Smooth muscle cell (in vitro differentiated cells): ENCODE data around the gene FBRS. TPM values are rescaled to one million over a fixed set of nuclear protein-coding genes. Genes with fewer than 3 reads are reported as not detected.
A peak's percentile ranks its signal among the peaks of the same experiment; 100 is the strongest.

Source experiments
- DNase-seq: peaks from one replicate; lab custom pipeline; 2025; ENCODE audit not compliant: unreplicated experiment; lab: John Stamatoyannopoulos, UW
- H2AFZ ChIP-seq: fragments of 200-600 bp; sonication (generic); 2 replicates; pipeline ENCODE4 v1.6.0; 2016; ENCODE audit warnings: antibody characterized with exemption, low read depth, mild to moderate bottlenecking
- H3F3A ChIP-seq: fragments of 200-600 bp; sonication (generic); 2 replicates; pipeline ENCODE4 v1.6.0; 2017; ENCODE audit warnings: antibody characterized with exemption, low read depth
- H3K27ac ChIP-seq: fragments of 200-600 bp; sonication (generic); 2 replicates; pipeline ENCODE4 v1.5.1; 2016; ENCODE audit warnings: low read depth, mild to moderate bottlenecking
- H3K27me3 ChIP-seq: fragments of 200-600 bp; sonication (generic); 2 replicates; pipeline ENCODE4 v1.6.1; 2016; ENCODE audit warnings: low read depth, mild to moderate bottlenecking
- H3K36me3 ChIP-seq: fragments of 200-600 bp; sonication (generic); 2 replicates; pipeline ENCODE4 v1.5.1; 2016; ENCODE audit warnings: low read depth
- H3K4me1 ChIP-seq: fragments of 200-600 bp; sonication (generic); 2 replicates; pipeline ENCODE4 v1.5.1; 2016; ENCODE audit warnings: low read depth
- H3K4me2 ChIP-seq: fragments of 200-600 bp; sonication (generic); 2 replicates; pipeline ENCODE4 v1.6.0; 2016; ENCODE audit warnings: mild to moderate bottlenecking
- H3K4me3 ChIP-seq: fragments of 200-600 bp; sonication (generic); 2 replicates; pipeline ENCODE4 v1.5.1; 2016; ENCODE audit warnings: mild to moderate bottlenecking
- H3K79me2 ChIP-seq: fragments of 200-600 bp; sonication (generic); 2 replicates; pipeline ENCODE4 v1.6.0; 2016; ENCODE audit warnings: low read depth, mild to moderate bottlenecking
- H3K9ac ChIP-seq: fragments of 200-600 bp; sonication (generic); 2 replicates; pipeline ENCODE4 v1.6.0; 2016; ENCODE audit warnings: low read depth
- H3K9me3 ChIP-seq: fragments of 200-600 bp; sonication (generic); replicated peaks from 2 replicates; pipeline ENCODE4 v1.5.1; 2016; ENCODE audit warnings: low read depth
- H4K20me1 ChIP-seq: fragments of 200-600 bp; sonication (generic); 2 replicates; pipeline ENCODE4 v1.6.0; 2016; ENCODE audit warnings: low read depth
- WGBS: methylation state at CpG from one replicate; pipeline ENCODE4 v1.1.7; 2016; ENCODE audit warnings: low lambda C conversion rate; 5-methylcytosine and 5-hydroxymethylcytosine counted together
- polyA plus RNA-seq: library from polyadenylated mRNA; unstranded; fragments of >200 nt; fragmentation: Nextera tagmentation; extraction: Ambion mirVana; gene quantifications from 2 replicates; pipeline ENCODE4 v1.2.1, GENCODE V29; 2016
- total RNA-seq: library from RNA; depleted of rRNA; stranded (reverse); fragments of >200 nt; gene quantifications from 2 replicates; pipeline ENCODE4 v1.2.3, GENCODE V29; 2014
- TF ChIP-seq, protein P1 (sequence below): fragments of 200-600 bp; sonication (generic); IDR thresholded peaks from 2 replicates; pipeline ENCODE4 v1.5.1; 2017; ENCODE audit warnings: borderline replicate concordance, mild to moderate bottlenecking, antibody characterized with exemption; ENCODE audit not compliant: insufficient read depth, poor library complexity, severe bottlenecking

Gene FBRS
- total RNA-seq (18.3 and 22.3 TPM in 2 replicates), polyA plus RNA-seq (21.9 and 25.0 TPM in 2 replicates)

DNA sequence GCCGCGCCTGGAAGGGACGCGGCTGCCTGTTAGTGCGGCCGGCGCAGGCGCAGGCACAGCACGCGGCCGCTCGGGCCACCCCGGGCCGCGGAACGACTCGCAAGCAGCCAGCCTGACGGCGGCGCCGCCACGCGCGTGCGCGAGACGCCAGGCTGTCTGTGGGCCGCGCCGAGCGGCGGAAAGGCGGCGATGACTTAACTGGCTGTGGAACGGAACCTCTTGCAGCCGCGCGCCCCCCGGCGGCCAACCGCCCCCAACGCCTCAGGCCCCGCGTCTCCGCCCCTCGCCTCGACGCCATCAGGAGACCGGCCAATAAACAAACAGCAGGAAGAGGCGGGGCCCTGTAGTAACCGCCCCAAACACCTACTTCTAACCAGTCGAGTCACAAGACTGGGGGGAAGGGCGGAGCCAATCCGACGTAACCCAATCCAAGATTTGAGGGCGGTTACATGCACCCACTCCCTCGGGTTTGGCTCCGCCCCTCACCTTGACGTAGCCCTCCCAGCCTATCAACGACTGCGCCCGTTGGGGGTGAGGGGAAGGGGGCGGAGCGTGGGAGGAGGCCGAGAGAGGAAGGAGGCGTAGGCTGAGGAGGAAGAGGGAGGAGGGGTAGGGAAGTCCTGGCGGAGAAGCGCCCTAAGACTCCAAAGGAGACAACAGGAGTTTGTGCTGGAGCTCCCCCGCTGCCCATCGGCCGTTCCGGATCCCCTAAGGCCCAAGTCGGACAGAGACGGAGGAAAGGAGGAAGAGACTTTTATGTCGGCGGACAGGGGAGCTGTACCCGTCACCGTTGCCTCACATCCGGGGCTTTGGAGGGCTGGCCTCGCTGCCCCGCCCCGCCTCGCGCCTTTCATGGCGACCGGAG is at the start of gene FBRS:
FBRS (plus strand) TSS at position 566 of the 865 bp plus-strand sequence. CDS start 1,088 bp downstream, outside the sequence.
- TF ChIP-seq, protein P1, sequence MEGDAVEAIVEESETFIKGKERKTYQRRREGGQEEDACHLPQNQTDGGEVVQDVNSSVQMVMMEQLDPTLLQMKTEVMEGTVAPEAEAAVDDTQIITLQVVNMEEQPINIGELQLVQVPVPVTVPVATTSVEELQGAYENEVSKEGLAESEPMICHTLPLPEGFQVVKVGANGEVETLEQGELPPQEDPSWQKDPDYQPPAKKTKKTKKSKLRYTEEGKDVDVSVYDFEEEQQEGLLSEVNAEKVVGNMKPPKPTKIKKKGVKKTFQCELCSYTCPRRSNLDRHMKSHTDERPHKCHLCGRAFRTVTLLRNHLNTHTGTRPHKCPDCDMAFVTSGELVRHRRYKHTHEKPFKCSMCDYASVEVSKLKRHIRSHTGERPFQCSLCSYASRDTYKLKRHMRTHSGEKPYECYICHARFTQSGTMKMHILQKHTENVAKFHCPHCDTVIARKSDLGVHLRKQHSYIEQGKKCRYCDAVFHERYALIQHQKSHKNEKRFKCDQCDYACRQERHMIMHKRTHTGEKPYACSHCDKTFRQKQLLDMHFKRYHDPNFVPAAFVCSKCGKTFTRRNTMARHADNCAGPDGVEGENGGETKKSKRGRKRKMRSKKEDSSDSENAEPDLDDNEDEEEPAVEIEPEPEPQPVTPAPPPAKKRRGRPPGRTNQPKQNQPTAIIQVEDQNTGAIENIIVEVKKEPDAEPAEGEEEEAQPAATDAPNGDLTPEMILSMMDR = peak; percentile 71
- WGBS = 1% methylated on average over 86 of the region's 86 CpGs
- Histone ChIP-seq H3F3A (peaks cover 19% of the 10 kb centered on the region), H3K27ac (peak within 1 kb of the TSS; percentile 95), H2AFZ (peak within 1 kb of the TSS; percentile 65), H3K4me1 (peaks cover 13% of the 10 kb centered on the region), H3K79me2 (peaks cover 36% of the 10 kb centered on the region), H3K4me3 (peak within 1 kb of the TSS; percentile 82), H3K4me2 (peak within 1 kb of the TSS; percentile 99), H3K27me3 (no peaks in the 10 kb centered on the region), H3K36me3 (peaks cover 3% of the 10 kb centered on the region), H3K9me3 (no peaks in the 10 kb centered on the region), H3K9ac (peak within 1 kb of the TSS; percentile 97), H4K20me1 (peaks cover 35% of the 10 kb centered on the region)
- peak; percentile 99 for DNase-seq

DNA sequence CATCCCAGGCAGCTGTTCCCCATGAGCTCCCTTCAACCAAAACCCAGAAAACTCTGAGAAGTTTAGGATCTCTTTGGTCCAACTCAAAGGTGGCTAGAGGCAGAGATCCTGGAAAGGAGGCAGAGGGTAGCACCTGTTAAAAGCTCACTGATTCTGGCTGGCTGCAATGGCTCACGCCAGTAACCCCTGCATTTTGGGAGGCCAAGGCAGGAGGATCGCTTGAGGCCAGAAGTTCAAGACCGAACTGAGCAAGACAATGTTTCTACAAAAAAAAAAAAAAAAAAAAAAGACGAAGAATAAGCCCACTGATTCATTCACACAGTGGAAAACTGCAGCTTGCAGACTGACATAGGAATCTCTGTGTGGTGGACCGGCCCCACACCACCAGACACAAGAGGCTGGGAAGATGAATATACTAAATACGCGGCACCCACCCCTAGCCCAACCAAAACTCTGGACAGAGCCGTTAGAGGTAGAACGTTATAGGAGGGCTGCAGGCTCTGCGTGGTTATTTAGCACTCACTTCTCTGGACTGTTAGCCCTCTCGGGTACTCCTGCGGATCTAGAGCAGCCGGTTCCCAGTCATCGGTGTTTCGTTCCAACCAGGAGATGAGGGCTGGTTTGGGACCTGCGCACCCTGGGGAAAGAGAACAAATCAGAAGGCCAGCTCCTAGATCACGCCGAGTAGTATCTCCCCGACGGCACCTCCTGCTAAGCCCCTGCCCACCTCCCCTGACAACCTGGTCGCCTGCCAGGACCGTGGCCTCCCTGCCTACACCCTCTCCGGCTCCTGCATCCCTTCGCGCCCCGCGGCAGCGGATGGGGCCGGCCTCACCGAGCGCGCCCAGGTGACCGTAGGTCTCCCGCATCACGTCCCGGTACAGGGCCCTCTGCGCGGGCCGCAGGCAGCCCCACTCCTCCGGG is 49.0 kb upstream of the FBRS start:
- Histone ChIP-seq H3K4me1 (no peaks in the 10 kb centered on the region), H3K9ac (peak overlapping the region; percentile 84), H2AFZ (peak overlapping the region; percentile 83), H4K20me1 (no peaks in the 10 kb centered on the region), H3K79me2 (peaks cover 26% of the 10 kb centered on the region), H3F3A (no peaks in the 10 kb centered on the region), H3K27me3 (no peaks in the 10 kb centered on the region), H3K4me3 (peak overlapping the region; percentile 66), H3K36me3 (no peaks in the 10 kb centered on the region), H3K4me2 (peak overlapping the region; percentile 88), H3K27ac (peak overlapping the region; percentile 53), H3K9me3 (no peaks in the 10 kb centered on the region)
- WGBS = 14% methylated on average over 37 of the region's 40 CpGs
- TF ChIP-seq, protein P1 = no peak
- DNase-seq = no peak

DNA sequence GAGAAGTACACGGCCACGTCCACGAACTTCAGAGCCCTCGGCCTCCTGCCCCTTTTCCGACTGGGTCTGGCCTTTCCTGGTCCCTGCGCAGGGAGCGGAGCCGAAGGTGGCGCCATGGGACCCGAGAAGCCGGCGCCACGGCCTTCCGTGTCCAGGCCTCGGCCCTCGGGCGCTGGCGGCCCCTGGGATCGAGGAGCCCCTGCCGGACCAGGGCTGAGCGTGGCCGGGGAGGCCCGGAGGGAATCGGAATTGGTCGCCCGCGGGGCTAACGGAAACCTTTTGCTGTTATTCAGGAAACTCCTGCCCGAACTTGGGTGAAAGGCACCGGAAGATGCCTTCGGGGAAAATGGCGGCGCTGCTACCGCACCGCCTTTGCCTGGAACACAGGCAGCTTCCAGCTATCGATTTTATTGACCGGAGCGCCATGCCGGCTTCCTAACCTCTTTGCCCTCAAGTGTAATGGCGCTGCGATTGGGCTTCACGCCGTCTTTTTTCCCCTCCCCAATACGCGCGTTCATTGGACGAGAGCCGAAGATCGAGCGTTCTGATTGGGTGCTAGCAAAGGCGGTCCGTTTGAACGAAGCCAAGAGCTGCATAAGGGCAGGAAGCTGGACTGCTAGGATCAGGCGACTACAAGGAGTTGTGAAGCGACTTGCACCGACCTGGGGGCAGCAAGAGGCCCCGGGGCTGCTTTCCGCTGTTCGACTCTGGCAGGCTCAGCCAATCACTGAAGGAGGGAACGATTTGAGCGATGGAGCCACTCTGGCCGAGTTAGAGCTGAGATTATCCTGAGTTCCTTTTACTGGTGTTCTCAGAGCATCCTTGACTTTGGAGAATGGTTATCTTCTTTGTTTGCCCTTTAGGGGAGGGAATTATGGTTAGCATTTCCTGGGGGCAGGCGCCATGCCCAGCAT is 48.0 kb upstream of the FBRS start, which contains the start of gene ZNF689:
ZNF689 (minus strand) TSS at position 464 of the 914 bp plus-strand sequence; CDS start at position 116, 348 bp downstream.
- Histone ChIP-seq H3K27me3 (no peaks in the 10 kb centered on the region), H3K9ac (peak within 1 kb of the TSS; percentile 84), H3F3A (no peaks in the 10 kb centered on the region), H3K4me2 (peak within 1 kb of the TSS; percentile 88), H3K27ac (peak within 1 kb of the TSS; percentile 53), H3K9me3 (no peaks in the 10 kb centered on the region), H3K4me1 (no peaks in the 10 kb centered on the region), H3K4me3 (peak within 1 kb of the TSS; percentile 66), H3K79me2 (peaks cover 26% of the 10 kb centered on the region), H4K20me1 (no peaks in the 10 kb centered on the region), H3K36me3 (no peaks in the 10 kb centered on the region), H2AFZ (peak within 1 kb of the TSS; percentile 83)
- TF ChIP-seq, protein P1 = no peak
- DNase-seq = peak; percentile 75
- under 1% methylated on average over 61 of the region's 63 CpGs for WGBS
